H9 (cell line): Measurements from ENCODE around the gene SLC11A1. TPM values are rescaled to one million over a fixed set of nuclear protein-coding genes. Genes with fewer than 3 reads are reported as not detected.

Source experiments
- DNase-seq: peaks from one replicate; pipeline ENCODE4 v3.0.0-alpha.2; 2017
- H2AFZ ChIP-seq: one replicate; pipeline ENCODE4 v1.6.1; 2013; ENCODE audit warnings: mild to moderate bottlenecking, low read length, control low read depth, moderate library complexity
- H2AK5ac ChIP-seq: 2 replicates; pipeline ENCODE4 v1.6.1; 2013; ENCODE audit warnings: low read length, control low read depth, mixed read lengths; ENCODE audit not compliant: insufficient read length
- H2BK120ac ChIP-seq: one replicate; pipeline ENCODE4 v1.6.1; 2013; ENCODE audit warnings: low read depth, mild to moderate bottlenecking, low read length, control low read depth, inconsistent platforms; ENCODE audit not compliant: poor library complexity, severe bottlenecking
- H2BK12ac ChIP-seq: 2 replicates; pipeline ENCODE4 v1.6.1; 2013; ENCODE audit warnings: low read length, control low read depth, mixed read lengths, low read depth; ENCODE audit not compliant: insufficient read length
- H2BK15ac ChIP-seq: 2 replicates; pipeline ENCODE4 v1.6.1; 2013; ENCODE audit warnings: low read depth, low read length, control low read depth
- H2BK20ac ChIP-seq: one replicate; pipeline ENCODE4 v1.6.1; 2013; ENCODE audit warnings: low read depth, mild to moderate bottlenecking, low read length, control low read depth, inconsistent platforms; ENCODE audit not compliant: poor library complexity, severe bottlenecking
- H2BK5ac ChIP-seq: 2 replicates; pipeline ENCODE4 v1.6.1; 2013; ENCODE audit warnings: low read length, control low read depth, mixed read lengths; ENCODE audit not compliant: insufficient read length
- H3K14ac ChIP-seq: 2 replicates; pipeline ENCODE4 v1.6.1; 2013; ENCODE audit warnings: low read length, control low read depth; ENCODE audit not compliant: insufficient read depth
- H3K18ac ChIP-seq: 2 replicates; pipeline ENCODE4 v1.6.1; 2013; ENCODE audit warnings: low read depth, mild to moderate bottlenecking, mixed read lengths, low read length, control low read depth; ENCODE audit not compliant: insufficient read length
- H3K23ac ChIP-seq: 2 replicates; pipeline ENCODE4 v1.6.1; 2013; ENCODE audit warnings: low read length, control low read depth, mixed read lengths, low read depth; ENCODE audit not compliant: insufficient read length
- H3K23me2 ChIP-seq: 2 replicates; pipeline ENCODE4 v1.6.1; 2013; ENCODE audit warnings: low read depth, mild to moderate bottlenecking, mixed read lengths, low read length, control low read depth; ENCODE audit not compliant: insufficient read length, poor library complexity, severe bottlenecking
- H3K27ac ChIP-seq: 2 replicates; pipeline ENCODE4 v1.5.1; 2013; ENCODE audit warnings: low read length, control low read depth, mixed read lengths, low read depth; ENCODE audit not compliant: insufficient read length
- H3K27me3 ChIP-seq: 2 replicates; pipeline ENCODE4 v1.6.1; 2013; ENCODE audit warnings: low read length, control low read depth, inconsistent platforms; ENCODE audit not compliant: insufficient read depth
- H3K4ac ChIP-seq: 2 replicates; pipeline ENCODE4 v1.6.1; 2013; ENCODE audit warnings: low read depth, mild to moderate bottlenecking, control low read depth, inconsistent platforms, low read length, moderate library complexity
- H3K4me1 ChIP-seq: 2 replicates; pipeline ENCODE4 v1.6.1; 2013; ENCODE audit warnings: low read length, control low read depth, inconsistent platforms; ENCODE audit not compliant: insufficient read depth
- H3K4me2 ChIP-seq: 2 replicates; pipeline ENCODE4 v1.6.1; 2013; ENCODE audit warnings: low read length, control low read depth, mixed read lengths; ENCODE audit not compliant: insufficient read length, insufficient read depth
- H3K56ac ChIP-seq: 2 replicates; pipeline ENCODE4 v1.6.1; 2013; ENCODE audit warnings: low read depth, mild to moderate bottlenecking, mixed read lengths, low read length, control low read depth; ENCODE audit not compliant: insufficient read length
- H3K79me1 ChIP-seq: 2 replicates; pipeline ENCODE4 v1.6.1; 2013; ENCODE audit warnings: low read depth, mild to moderate bottlenecking, moderate library complexity, low read length, control low read depth, inconsistent platforms; ENCODE audit not compliant: insufficient read depth, poor library complexity, severe bottlenecking
- H3K79me2 ChIP-seq: 2 replicates; pipeline ENCODE4 v1.6.1; 2013; ENCODE audit warnings: low read length, control low read depth, inconsistent platforms; ENCODE audit not compliant: insufficient read depth
- H3K9ac ChIP-seq: 2 replicates; pipeline ENCODE4 v1.6.1; 2013; ENCODE audit warnings: low read length, control low read depth, mixed read lengths; ENCODE audit not compliant: insufficient read length; ENCODE audit errors: extremely low read depth
- H3K9me3 ChIP-seq: one replicate; pipeline ENCODE4 v1.6.1; 2013; ENCODE audit warnings: low read depth, low read length, inconsistent platforms; ENCODE audit not compliant: control insufficient read depth
- H3T11ph ChIP-seq: one replicate; pipeline ENCODE4 v1.6.1; 2013; ENCODE audit warnings: mild to moderate bottlenecking, low read length, control low read depth, inconsistent platforms
- H4K20me1 ChIP-seq: one replicate; pipeline ENCODE4 v1.6.1; 2013; ENCODE audit not compliant: control insufficient read depth, insufficient read length, insufficient read depth
- H4K5ac ChIP-seq: 2 replicates; pipeline ENCODE4 v1.6.1; 2013; ENCODE audit warnings: low read depth, mild to moderate bottlenecking, mixed read lengths, low read length, control low read depth; ENCODE audit not compliant: insufficient read length
- H4K8ac ChIP-seq: replicated peaks from 2 replicates; pipeline ENCODE4 v1.6.1; 2013; ENCODE audit warnings: low read length, control low read depth, mixed read lengths, low read depth; ENCODE audit not compliant: insufficient read length
- H4K91ac ChIP-seq: 2 replicates; pipeline ENCODE4 v1.6.1; 2013; ENCODE audit warnings: low read depth, mild to moderate bottlenecking, moderate library complexity, mixed read lengths, low read length, control low read depth; ENCODE audit not compliant: insufficient read length
- H3K27ac Mint-ChIP-seq, 3 experiments: 2 replicates in 2 of 3; 3 replicates in 1 of 3; pipeline ENCODE4 v1.8.0; 2020 to 2021; ENCODE audit warnings: mixed read lengths in 3 of 3, mild to moderate bottlenecking in 1 of 3, moderate library complexity in 1 of 3
- H3K27me3 Mint-ChIP-seq: 2 replicates; pipeline ENCODE4 v1.8.0; 2021; ENCODE audit warnings: low read depth, mild to moderate bottlenecking, moderate library complexity, mixed read lengths
- H3K36me3 Mint-ChIP-seq, 3 experiments: 2 replicates in 2 of 3; 3 replicates in 1 of 3; pipeline ENCODE4 v1.8.0; 2020 to 2021; ENCODE audit warnings: low read depth in 3 of 3, mixed read lengths in 3 of 3; ENCODE audit not compliant: insufficient read depth in 1 of 3
- H3K4me1 Mint-ChIP-seq, 2 experiments: 2 replicates each; pipeline ENCODE4 v1.8.0; 2020; ENCODE audit warnings: mixed read lengths in 2 of 2
- H3K4me3 Mint-ChIP-seq, 2 experiments: 2 replicates in 1 of 2; 3 replicates in 1 of 2; pipeline ENCODE4 v1.8.0; 2020 to 2021; ENCODE audit warnings: mild to moderate bottlenecking in 2 of 2, mixed read lengths in 2 of 2, moderate library complexity in 1 of 2
- H3K9me3 Mint-ChIP-seq, 2 experiments: 2 replicates in 1 of 2; 3 replicates in 1 of 2; pipeline ENCODE4 v1.8.0; 2020; ENCODE audit warnings: mild to moderate bottlenecking in 2 of 2, mixed read lengths in 2 of 2, moderate library complexity in 1 of 2
- WGBS: extraction: QIAGEN DNeasy Blood & Tissue Kit; methylation state at CpG from one replicate; pipeline ENCODE4 v1.1.7; 2013; ENCODE audit warnings: missing lambda C conversion rate, low lambda C conversion rate, mixed read lengths; ENCODE audit not compliant: insufficient read length; ENCODE audit errors: extremely low coverage; 5-methylcytosine and 5-hydroxymethylcytosine counted together
- total RNA-seq: library from RNA; stranded (reverse); gene quantifications from 2 replicates; pipeline ENCODE4 v1.2.1, GENCODE V29; 2021
- TF ChIP-seq, protein P1 (sequence below): fragments of 200-600 bp; sonication (generic); conservative IDR thresholded peaks from 3 replicates; pipeline ENCODE4 v1.8.0; 2021; ENCODE audit warnings: antibody characterized with exemption, mild to moderate bottlenecking

Gene SLC11A1
- total RNA-seq, 1 experiment from 2014 or later = 0.11 TPM

DNA sequence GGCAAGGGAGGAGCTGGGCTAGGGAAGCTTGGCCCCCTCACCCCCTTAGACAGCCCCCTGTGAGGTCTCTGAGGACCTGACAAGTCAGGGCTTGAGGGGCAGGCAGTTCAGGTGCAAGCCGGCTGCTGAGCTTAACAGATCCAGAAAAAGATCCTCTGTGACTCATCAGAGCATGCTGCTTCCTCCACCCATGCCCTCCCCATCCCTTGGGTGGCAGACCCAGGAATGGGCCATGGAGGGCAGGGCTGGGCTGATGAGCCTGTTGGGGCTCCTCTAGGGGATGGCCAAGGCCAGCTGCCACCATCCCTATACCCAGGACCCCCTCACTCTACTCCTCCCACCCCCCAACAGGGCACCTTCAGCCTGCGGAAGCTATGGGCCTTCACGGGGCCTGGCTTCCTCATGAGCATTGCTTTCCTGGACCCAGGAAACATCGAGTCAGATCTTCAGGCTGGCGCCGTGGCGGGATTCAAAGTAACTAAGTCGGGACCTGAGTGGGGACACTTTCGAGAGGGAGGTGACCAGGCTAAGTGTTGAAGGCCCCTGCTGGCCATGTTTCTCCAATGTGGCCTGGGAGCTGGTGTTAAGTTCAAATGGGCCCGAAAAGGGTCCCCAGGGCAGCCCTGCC, 1.9 kb downstream of the SLC11A1 start:
- Mint-ChIP-seq H3K27ac (no peak overlapping the region), H3K36me3 (no peaks in the 10 kb centered on the region), H3K27me3 (peaks cover 54% of the 10 kb centered on the region), H3K4me3 (no peak overlapping the region), H3K9me3 (no peaks in the 10 kb centered on the region), H3K4me1 (peaks cover 5 to 11% of the 10 kb centered on the region in 2 experiments; a peak in 3 of 4 replicates)
- no peak overlapping the region for H2BK20ac ChIP-seq
- no peak for DNase-seq
- no peak overlapping the region; the same call in 1 of the 2 replicates for H3K14ac ChIP-seq
- H2BK5ac ChIP-seq = no peak overlapping the region
- H3K9me3 ChIP-seq = no peaks in the 10 kb centered on the region
- no peak overlapping the region for H3T11ph ChIP-seq
- no peak overlapping the region for H3K18ac ChIP-seq
- TF ChIP-seq, protein P1, sequence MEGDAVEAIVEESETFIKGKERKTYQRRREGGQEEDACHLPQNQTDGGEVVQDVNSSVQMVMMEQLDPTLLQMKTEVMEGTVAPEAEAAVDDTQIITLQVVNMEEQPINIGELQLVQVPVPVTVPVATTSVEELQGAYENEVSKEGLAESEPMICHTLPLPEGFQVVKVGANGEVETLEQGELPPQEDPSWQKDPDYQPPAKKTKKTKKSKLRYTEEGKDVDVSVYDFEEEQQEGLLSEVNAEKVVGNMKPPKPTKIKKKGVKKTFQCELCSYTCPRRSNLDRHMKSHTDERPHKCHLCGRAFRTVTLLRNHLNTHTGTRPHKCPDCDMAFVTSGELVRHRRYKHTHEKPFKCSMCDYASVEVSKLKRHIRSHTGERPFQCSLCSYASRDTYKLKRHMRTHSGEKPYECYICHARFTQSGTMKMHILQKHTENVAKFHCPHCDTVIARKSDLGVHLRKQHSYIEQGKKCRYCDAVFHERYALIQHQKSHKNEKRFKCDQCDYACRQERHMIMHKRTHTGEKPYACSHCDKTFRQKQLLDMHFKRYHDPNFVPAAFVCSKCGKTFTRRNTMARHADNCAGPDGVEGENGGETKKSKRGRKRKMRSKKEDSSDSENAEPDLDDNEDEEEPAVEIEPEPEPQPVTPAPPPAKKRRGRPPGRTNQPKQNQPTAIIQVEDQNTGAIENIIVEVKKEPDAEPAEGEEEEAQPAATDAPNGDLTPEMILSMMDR = no peak
- H3K27me3 ChIP-seq = peaks cover 2% of the 10 kb centered on the region; the same call in 1 of the 2 replicates
- no peak overlapping the region for H3K4ac ChIP-seq
- no peak overlapping the region for H3K23ac ChIP-seq
- H3K4me1 ChIP-seq = no peaks in the 10 kb centered on the region
- no peak overlapping the region for H2BK12ac ChIP-seq
- H2BK15ac ChIP-seq = no peak overlapping the region
- H3K79me1 ChIP-seq = no peaks in the 10 kb centered on the region
- no CpG with 5 or more reads among the region's 10 CpGs for WGBS
- no peak overlapping the region for H3K9ac ChIP-seq
- H3K56ac ChIP-seq = no peak overlapping the region
- no peak overlapping the region for H4K8ac ChIP-seq
- H2BK120ac ChIP-seq = no peak overlapping the region
- H3K79me2 ChIP-seq = no peaks in the 10 kb centered on the region
- no peak overlapping the region for H4K5ac ChIP-seq
- peaks cover 6% of the 10 kb centered on the region for H3K23me2 ChIP-seq
- H2AFZ ChIP-seq = no peak overlapping the region
- H4K91ac ChIP-seq = no peak overlapping the region
- no peak overlapping the region for H3K4me2 ChIP-seq
- H2AK5ac ChIP-seq = no peak overlapping the region
- no peaks in the 10 kb centered on the region for H4K20me1 ChIP-seq
- no peak overlapping the region for H3K27ac ChIP-seq
